Adipocyte (in vitro differentiated cells): ENCODE data around the gene KCND3.

Experiments used
- DNase-seq: peaks from one replicate; pipeline ENCODE4 v3.0.0-alpha.2; 2015; ENCODE audit warnings: low read depth
- H3K27me3 ChIP-seq: replicated peaks from 2 replicates; pipeline ENCODE4 v1.7.0; 2013; ENCODE audit warnings: mild to moderate bottlenecking, low read length, moderate library complexity; ENCODE audit not compliant: control insufficient read depth, insufficient read depth
- H3K36me3 ChIP-seq: 2 replicates; pipeline ENCODE4 v1.7.0; 2013; ENCODE audit warnings: low read length, mild to moderate bottlenecking, moderate library complexity; ENCODE audit not compliant: control insufficient read depth, insufficient read depth, severe bottlenecking
- H3K4me1 ChIP-seq: 2 replicates; pipeline ENCODE4 v1.7.0; 2013; ENCODE audit warnings: mild to moderate bottlenecking, low read length, moderate library complexity; ENCODE audit not compliant: control insufficient read depth, insufficient read depth
- H3K4me3 ChIP-seq: 2 replicates; pipeline ENCODE4 v1.7.0; 2013; ENCODE audit warnings: mild to moderate bottlenecking, low read length, moderate library complexity
- H3K9ac ChIP-seq: 2 replicates; pipeline ENCODE4 v1.7.0; 2013; ENCODE audit warnings: mild to moderate bottlenecking, low read length, moderate library complexity
- H3K9me3 ChIP-seq: 2 replicates; pipeline ENCODE4 v1.7.0; 2013; ENCODE audit warnings: mild to moderate bottlenecking, low read length, moderate library complexity; ENCODE audit not compliant: control insufficient read depth

KCND3 gene

GRCh38 chr1:111786669-111787207 is 202.7 kb downstream of the KCND3 start:
- Histone ChIP-seq H3K9ac (no peak overlapping the region), H3K9me3 (no peaks in the 10 kb centered on the region), H3K36me3 (no peaks in the 10 kb centered on the region), H3K4me1 (peaks cover 24% of the 10 kb centered on the region), H3K4me3 (no peak overlapping the region), H3K27me3 (peaks cover 13% of the 10 kb centered on the region)
- DNase-seq: no peak

DNA sequence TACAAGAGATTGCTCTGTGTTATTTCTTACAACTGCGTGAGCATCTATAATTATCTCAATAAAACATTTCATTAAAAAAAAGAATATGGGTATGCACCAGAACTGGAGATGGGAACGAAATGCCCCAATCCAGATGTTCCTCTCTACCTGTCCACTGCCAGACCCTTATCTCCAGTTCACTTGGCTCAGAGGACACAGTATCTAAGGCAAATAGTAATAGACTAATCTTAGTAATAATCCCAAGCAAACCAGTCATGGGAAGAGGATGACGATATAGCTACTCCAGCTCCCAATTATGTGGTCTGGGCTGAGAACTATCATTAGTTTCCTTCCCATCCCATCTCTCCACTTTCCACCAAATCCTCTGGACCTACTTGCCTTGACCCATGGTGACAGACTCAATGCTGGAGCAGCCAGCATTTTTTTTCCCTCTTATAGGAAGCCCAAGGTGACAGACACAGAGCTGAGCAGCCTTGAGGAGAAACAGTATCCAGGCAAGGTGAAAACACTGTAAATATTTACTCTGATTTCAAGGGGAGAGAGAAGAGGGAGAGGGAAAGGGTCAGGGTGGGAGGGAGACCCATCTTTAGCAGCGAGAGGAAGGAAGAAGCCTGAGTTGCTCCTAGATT is 205.1 kb downstream of the KCND3 start:
- no peaks in the 10 kb centered on the region for H3K9me3 ChIP-seq
- peaks cover 13% of the 10 kb centered on the region for H3K27me3 ChIP-seq
- no peak overlapping the region for H3K4me3 ChIP-seq
- no peak for DNase-seq
- no peak overlapping the region for H3K9ac ChIP-seq
- no peaks in the 10 kb centered on the region for H3K36me3 ChIP-seq
- H3K4me1 ChIP-seq: peaks cover 23% of the 10 kb centered on the region

GRCh38 chr1:111779546-111779945 is 209.9 kb downstream of the KCND3 start:
- Histone ChIP-seq H3K27me3 (no peaks in the 10 kb centered on the region), H3K36me3 (no peaks in the 10 kb centered on the region), H3K4me1 (peaks cover 24% of the 10 kb centered on the region), H3K4me3 (no peak overlapping the region), H3K9ac (no peak overlapping the region), H3K9me3 (no peaks in the 10 kb centered on the region)
- no peak for DNase-seq

GRCh38 chr1:111778541-111779051 is 210.9 kb downstream of the KCND3 start:
- Histone ChIP-seq H3K36me3 (no peaks in the 10 kb centered on the region), H3K4me3 (no peak overlapping the region), H3K9ac (no peak overlapping the region), H3K4me1 (peaks cover 24% of the 10 kb centered on the region), H3K27me3 (no peaks in the 10 kb centered on the region), H3K9me3 (no peaks in the 10 kb centered on the region)
- DNase-seq: peak; percentile 11

GRCh38 chr1:111778066-111778465 is 211.4 kb downstream of the KCND3 start:
- H3K4me3 ChIP-seq: no peak overlapping the region
- H3K27me3 ChIP-seq: no peaks in the 10 kb centered on the region
- no peak overlapping the region for H3K9ac ChIP-seq
- H3K9me3 ChIP-seq: no peaks in the 10 kb centered on the region
- DNase-seq: no peak
- H3K36me3 ChIP-seq: no peaks in the 10 kb centered on the region
- H3K4me1 ChIP-seq: peaks cover 24% of the 10 kb centered on the region

DNA sequence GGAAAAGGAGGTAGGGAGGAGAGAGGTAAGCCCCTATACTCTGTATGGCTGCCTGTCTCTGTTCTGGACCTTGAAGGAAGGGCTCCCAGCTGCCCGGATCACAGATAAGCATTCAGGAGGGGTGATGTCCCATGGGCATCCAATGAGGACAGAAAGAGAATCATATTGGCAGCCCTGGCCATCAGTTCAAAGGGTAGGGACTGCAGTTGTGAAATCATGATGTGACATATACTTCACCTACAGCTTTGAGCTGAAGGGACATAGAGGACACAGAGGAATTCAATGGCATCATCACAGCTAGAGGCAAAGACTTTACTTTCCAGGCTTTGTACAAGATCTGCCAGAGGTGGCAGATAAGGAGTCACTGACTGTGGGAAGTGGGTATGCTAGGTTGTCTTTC is 212.2 kb downstream of the KCND3 start:
- Histone ChIP-seq H3K9me3 (no peaks in the 10 kb centered on the region), H3K27me3 (no peaks in the 10 kb centered on the region), H3K4me1 (peaks cover 24% of the 10 kb centered on the region), H3K36me3 (no peaks in the 10 kb centered on the region), H3K9ac (no peak overlapping the region), H3K4me3 (no peak overlapping the region)
- no peak for DNase-seq

DNA sequence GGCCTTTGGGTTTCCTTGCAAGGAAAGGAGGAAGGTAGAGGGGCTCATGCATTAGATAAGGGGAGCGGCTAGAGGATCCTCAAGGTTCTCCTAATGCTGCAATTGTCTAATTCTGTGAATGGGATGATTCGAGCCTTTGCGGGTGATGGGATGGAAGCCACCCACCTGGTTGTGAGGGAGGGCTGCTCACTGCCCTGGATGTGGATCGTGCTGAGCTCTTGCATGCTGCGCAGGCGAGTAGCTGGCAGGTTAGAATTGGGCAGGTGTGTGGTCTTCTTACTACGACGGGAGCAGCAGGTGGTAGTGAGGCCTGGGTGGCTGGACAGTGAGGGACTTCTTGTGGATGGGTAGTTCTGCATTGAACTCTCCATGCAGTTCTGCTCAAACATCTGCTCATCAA is 212.6 kb downstream of the KCND3 start:
- peaks cover 28% of the 10 kb centered on the region for H3K4me1 ChIP-seq
- no peaks in the 10 kb centered on the region for H3K9me3 ChIP-seq
- DNase-seq: no peak
- H3K4me3 ChIP-seq: no peak overlapping the region
- H3K36me3 ChIP-seq: no peaks in the 10 kb centered on the region
- H3K27me3 ChIP-seq: no peaks in the 10 kb centered on the region
- H3K9ac ChIP-seq: no peak overlapping the region

- Histone ChIP-seq H3K4me3 (no peak overlapping the region), H3K36me3 (no peaks in the 10 kb centered on the region), H3K9me3 (no peaks in the 10 kb centered on the region), H3K27me3 (no peaks in the 10 kb centered on the region), H3K9ac (no peak overlapping the region), H3K4me1 (peaks cover 32% of the 10 kb centered on the region)
- no peak for DNase-seq
These were observed 213.1 kb downstream of the KCND3 start for GRCh38 chr1:111776391-111776790.

GRCh38 chr1:111775966-111776365 is 213.5 kb downstream of the KCND3 start:
- no peaks in the 10 kb centered on the region for H3K9me3 ChIP-seq
- no peak for DNase-seq
- H3K27me3 ChIP-seq: no peaks in the 10 kb centered on the region
- peaks cover 32% of the 10 kb centered on the region for H3K4me1 ChIP-seq
- H3K9ac ChIP-seq: no peak overlapping the region
- no peak overlapping the region for H3K4me3 ChIP-seq
- H3K36me3 ChIP-seq: no peaks in the 10 kb centered on the region

DNA sequence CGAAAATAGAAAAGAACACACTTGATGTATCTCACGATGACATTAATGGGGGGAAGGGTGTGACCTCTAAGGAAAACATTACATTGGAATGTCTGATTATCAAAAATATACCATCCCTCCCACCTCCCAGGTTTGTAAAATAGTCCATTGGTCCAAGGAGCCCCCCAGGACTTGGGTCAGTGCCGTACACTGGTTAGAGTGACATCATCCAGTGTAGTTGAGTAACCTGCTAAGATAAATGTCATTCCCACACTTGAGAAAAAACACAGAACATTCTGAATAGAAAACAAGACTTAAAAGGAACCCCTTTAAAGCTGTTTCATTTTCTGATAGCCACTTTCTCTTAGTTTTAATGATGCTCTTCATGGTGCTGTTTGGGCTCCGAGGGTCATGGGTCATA is 218.6 kb downstream of the KCND3 start:
- H3K9ac ChIP-seq: peak overlapping the region; percentile 21
- peaks cover 22% of the 10 kb centered on the region for H3K4me1 ChIP-seq
- H3K36me3 ChIP-seq: peaks cover 28% of the 10 kb centered on the region
- no peak overlapping the region for H3K4me3 ChIP-seq
- no peaks in the 10 kb centered on the region for H3K9me3 ChIP-seq
- no peak for DNase-seq
- no peaks in the 10 kb centered on the region for H3K27me3 ChIP-seq

DNA sequence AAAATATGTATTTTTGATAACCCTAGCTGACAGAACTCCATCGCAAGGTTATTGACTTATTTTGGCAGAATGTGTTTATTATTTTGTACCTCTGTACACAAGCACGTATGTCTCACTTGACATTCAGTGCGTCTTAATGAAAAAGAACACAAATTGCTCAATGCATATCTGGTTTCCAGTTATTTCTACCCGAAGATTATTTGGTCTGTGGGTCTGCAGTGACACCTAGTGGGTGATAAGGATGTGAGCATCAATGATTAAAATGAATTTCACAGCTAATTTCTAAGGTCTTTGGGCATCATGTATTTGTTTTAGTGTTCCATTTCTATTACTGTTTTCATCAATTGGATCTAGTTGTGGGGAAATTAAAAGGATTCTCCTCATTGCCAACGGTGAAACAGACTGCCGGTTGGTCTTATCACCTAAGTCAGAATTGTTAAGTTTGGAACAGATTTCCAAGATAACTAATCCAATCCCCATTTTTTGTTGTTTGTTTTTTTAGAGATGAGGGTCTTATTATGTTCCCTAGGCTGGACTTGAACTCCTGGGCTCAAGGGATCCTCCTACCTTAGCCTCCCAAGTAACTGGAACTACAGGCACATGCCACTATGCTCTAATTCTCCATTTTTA is 219.8 kb downstream of the KCND3 start:
- Histone ChIP-seq H3K36me3 (peaks cover 41% of the 10 kb centered on the region), H3K4me1 (peaks cover 22% of the 10 kb centered on the region), H3K4me3 (no peak overlapping the region), H3K9ac (peak overlapping the region; percentile 18), H3K9me3 (no peaks in the 10 kb centered on the region), H3K27me3 (no peaks in the 10 kb centered on the region)
- peak; percentile 94 for DNase-seq
